C4-2B (cell line): ENCODE data around the gene CHDH.

Source experiments
- H3K27ac ChIP-seq: fragments of 450-650 bp; 2 replicates; pipeline ENCODE4 v1.5.1; 2017
- ZFX ChIP-seq: fragments of 450-650 bp; IDR thresholded peaks from 2 replicates; pipeline ENCODE4 v1.6.1; 2017
- TF ChIP-seq, protein P1 (sequence below): fragments of 450-650 bp; conservative IDR thresholded peaks from 2 replicates; pipeline ENCODE4 v1.5.1; 2017; ENCODE audit warnings: mild to moderate bottlenecking

CHDH gene

GRCh38 chr3:53863145-53863544 is 16.9 kb upstream of the CHDH start:
- no peak for TF ChIP-seq ZFX
- TF ChIP-seq, protein P1, sequence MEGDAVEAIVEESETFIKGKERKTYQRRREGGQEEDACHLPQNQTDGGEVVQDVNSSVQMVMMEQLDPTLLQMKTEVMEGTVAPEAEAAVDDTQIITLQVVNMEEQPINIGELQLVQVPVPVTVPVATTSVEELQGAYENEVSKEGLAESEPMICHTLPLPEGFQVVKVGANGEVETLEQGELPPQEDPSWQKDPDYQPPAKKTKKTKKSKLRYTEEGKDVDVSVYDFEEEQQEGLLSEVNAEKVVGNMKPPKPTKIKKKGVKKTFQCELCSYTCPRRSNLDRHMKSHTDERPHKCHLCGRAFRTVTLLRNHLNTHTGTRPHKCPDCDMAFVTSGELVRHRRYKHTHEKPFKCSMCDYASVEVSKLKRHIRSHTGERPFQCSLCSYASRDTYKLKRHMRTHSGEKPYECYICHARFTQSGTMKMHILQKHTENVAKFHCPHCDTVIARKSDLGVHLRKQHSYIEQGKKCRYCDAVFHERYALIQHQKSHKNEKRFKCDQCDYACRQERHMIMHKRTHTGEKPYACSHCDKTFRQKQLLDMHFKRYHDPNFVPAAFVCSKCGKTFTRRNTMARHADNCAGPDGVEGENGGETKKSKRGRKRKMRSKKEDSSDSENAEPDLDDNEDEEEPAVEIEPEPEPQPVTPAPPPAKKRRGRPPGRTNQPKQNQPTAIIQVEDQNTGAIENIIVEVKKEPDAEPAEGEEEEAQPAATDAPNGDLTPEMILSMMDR = no peak
- H3K27ac ChIP-seq = no peak overlapping the region

DNA sequence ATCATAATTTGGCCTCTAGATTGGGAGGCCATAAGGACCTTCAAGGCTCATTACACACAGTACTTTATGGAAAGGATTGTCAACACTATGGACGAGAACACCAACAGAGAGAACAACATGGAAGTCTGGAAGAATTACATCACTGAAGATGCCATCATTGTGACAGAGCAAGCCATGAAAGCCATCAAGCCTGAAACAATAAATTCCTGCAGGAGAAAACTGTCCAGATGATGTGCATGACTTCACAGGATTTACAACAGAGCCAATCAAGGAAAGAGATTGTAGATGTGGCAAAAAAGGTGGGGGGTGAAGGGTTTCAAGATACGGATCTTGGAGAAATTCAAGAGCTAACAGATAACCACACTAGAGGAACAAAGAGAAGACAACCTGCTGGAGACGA is 16.0 kb upstream of the CHDH start:
- no peak for TF ChIP-seq ZFX
- TF ChIP-seq, protein P1 = no peak
- no peak overlapping the region for H3K27ac ChIP-seq

- TF ChIP-seq ZFX = no peak
- TF ChIP-seq, protein P1 = no peak
- H3K27ac ChIP-seq = no peak overlapping the region
These were observed 14.0 kb upstream of the CHDH start for GRCh38 chr3:53860196-53860595.

GRCh38 chr3:53859178-53859577 is 13.0 kb upstream of the CHDH start:
- H3K27ac ChIP-seq = no peak overlapping the region
- TF ChIP-seq, protein P1 = no peak
- no peak for TF ChIP-seq ZFX

DNA sequence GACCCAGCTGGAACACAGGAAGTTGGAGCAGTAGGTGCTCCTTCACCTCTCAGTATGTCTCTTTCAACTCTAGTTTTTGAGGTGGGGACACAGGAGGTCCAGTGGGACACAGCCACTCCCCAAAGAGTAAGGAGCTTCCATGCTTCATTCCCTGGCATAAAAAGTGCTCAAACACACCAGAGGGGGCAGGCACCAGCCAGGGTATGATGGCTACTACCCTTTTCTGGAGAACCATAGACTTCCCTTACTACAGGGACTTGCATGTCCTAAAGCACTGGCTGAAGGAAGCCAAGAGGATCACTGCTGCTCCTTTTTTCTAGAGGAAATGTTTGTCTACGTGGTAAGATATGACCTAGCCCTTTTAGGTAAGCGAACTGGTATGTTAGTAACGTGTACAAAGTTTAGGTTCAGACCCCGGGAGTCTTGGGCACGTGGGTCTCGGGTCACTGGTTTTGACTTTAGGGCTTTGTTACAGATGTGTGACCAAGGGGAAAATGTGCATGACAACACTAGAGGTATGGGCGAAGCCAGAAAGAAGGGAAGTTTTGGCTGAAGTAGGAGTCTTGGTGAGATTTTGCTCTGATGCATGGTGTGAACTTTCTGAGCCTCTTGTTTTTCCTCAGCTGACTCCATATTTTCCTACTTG is 12.0 kb upstream of the CHDH start:
- H3K27ac ChIP-seq = no peak overlapping the region
- TF ChIP-seq, protein P1 = no peak
- no peak for TF ChIP-seq ZFX

GRCh38 chr3:53856964-53857363 is 10.7 kb upstream of the CHDH start:
- no peak overlapping the region for H3K27ac ChIP-seq
- TF ChIP-seq ZFX = no peak
- TF ChIP-seq, protein P1 = no peak

DNA sequence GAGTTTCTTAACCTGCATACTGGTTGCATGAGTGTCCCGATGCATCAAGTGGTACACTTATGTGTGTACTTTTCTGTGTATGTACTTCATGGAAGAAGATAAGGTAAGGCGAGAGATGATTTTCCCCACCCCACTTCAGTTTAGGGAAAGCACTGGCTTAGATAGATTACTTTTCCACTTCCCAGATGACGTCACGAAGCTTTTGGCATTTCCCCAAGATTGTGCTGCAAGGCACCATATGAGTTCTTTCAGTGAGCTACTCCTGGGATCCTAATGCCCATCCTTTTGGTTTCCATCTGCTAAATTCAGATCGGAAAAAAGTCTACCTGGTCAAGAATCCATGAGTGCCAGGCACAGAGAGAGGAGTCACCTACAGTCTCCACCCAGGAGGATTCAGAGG is 4.7 kb upstream of the CHDH start:
- no peak for TF ChIP-seq ZFX
- TF ChIP-seq, protein P1 = no peak
- no peak overlapping the region for H3K27ac ChIP-seq
